Cardiac muscle cell (in vitro differentiated cells and primary cell): Measurements from ENCODE around the gene ABHD2. TPM values are rescaled to one million over a fixed set of nuclear protein-coding genes. Genes with fewer than 3 reads are reported as not detected.
A peak's percentile ranks its signal among the peaks of the same experiment; 100 is the strongest.

Source experiments
- DNase-seq, 2 donors: peaks; one replicate each; pipeline versions ENCODE4 v3.0.0 to v3.0.0-alpha.2; 2010 to 2017; ENCODE audit warnings: low read depth in 1 of 2, low spot score in 1 of 2
- H3K27ac ChIP-seq: fragments of 200-600 bp; sonication (generic); 2 replicates; pipeline ENCODE4 v1.5.1; 2016
- H3K27me3 ChIP-seq: fragments of 200-600 bp; sonication (generic); 2 replicates; pipeline ENCODE4 v1.6.0; 2016; ENCODE audit warnings: control low read depth
- H3K36me3 ChIP-seq: fragments of 200-600 bp; sonication (generic); 2 replicates; pipeline ENCODE4 v1.5.1; 2016; ENCODE audit warnings: control low read depth
- H3K4me1 ChIP-seq: fragments of 200-600 bp; sonication (generic); 2 replicates; pipeline ENCODE4 v1.8.1; 2017; ENCODE audit warnings: low read depth, mild to moderate bottlenecking, mixed run types
- H3K4me3 ChIP-seq: fragments of 200-600 bp; sonication (generic); 2 replicates; pipeline ENCODE4 v1.5.1; 2016; ENCODE audit warnings: mild to moderate bottlenecking
- H3K9me3 ChIP-seq: fragments of 200-600 bp; sonication (generic); 2 replicates; pipeline ENCODE4 v1.5.1; 2017; ENCODE audit warnings: low read depth, mild to moderate bottlenecking, control low read depth
- polyA plus RNA-seq: library from polyadenylated mRNA; unstranded; fragments of >200 nt; fragmentation: Nextera tagmentation; extraction: Ambion mirVana; gene quantifications from 2 replicates; pipeline ENCODE4 v1.2.1, GENCODE V29; 2016
- total RNA-seq: library from RNA; depleted of rRNA; stranded (reverse); fragments of >200 nt; gene quantifications from 2 replicates; pipeline ENCODE4 v1.2.3, GENCODE V29; 2016
- TF ChIP-seq, protein P1 (sequence below): IDR thresholded peaks from 2 replicates; pipeline ENCODE4 v1.5.1; 2012; ENCODE audit warnings: low read depth, mild to moderate bottlenecking, low read length

The ABHD2 gene
- total and polyA plus RNA-seq, 2 experiments from 2014 or later = 28.4 to 43.0 TPM

DNA sequence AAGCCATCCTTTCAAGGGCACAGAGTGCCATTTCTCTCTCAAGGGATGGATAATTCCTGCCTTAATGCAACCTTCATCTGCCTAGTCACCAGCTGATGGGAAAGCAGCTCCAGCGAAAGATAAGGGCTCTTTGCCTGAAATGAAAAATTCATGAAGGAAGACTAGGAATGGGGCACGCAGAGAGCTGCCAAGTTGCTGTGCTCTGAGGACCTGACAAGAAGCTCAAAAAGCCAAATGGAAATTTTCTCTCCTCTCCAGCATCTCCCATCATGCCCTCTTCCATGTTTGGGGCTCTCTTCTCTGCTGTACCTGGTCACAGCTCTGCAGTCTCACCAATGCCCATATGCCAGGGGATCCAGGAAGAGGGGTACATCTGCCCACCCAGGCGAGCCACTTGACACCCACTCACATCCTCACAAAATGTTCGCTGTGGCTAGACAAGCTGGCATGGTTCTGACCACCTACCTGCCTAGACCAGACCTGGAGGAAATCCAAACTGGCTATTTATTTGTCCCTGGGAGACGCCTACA lies 29.3 kb upstream of the ABHD2 start:
- Histone ChIP-seq H3K9me3 (no peaks in the 10 kb centered on the region), H3K36me3 (no peaks in the 10 kb centered on the region), H3K27me3 (no peaks in the 10 kb centered on the region), H3K4me1 (no peaks in the 10 kb centered on the region), H3K27ac (no peak overlapping the region), H3K4me3 (no peak overlapping the region)
- TF ChIP-seq, protein P1, sequence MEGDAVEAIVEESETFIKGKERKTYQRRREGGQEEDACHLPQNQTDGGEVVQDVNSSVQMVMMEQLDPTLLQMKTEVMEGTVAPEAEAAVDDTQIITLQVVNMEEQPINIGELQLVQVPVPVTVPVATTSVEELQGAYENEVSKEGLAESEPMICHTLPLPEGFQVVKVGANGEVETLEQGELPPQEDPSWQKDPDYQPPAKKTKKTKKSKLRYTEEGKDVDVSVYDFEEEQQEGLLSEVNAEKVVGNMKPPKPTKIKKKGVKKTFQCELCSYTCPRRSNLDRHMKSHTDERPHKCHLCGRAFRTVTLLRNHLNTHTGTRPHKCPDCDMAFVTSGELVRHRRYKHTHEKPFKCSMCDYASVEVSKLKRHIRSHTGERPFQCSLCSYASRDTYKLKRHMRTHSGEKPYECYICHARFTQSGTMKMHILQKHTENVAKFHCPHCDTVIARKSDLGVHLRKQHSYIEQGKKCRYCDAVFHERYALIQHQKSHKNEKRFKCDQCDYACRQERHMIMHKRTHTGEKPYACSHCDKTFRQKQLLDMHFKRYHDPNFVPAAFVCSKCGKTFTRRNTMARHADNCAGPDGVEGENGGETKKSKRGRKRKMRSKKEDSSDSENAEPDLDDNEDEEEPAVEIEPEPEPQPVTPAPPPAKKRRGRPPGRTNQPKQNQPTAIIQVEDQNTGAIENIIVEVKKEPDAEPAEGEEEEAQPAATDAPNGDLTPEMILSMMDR = no peak
- DNase-seq = no peak

DNA sequence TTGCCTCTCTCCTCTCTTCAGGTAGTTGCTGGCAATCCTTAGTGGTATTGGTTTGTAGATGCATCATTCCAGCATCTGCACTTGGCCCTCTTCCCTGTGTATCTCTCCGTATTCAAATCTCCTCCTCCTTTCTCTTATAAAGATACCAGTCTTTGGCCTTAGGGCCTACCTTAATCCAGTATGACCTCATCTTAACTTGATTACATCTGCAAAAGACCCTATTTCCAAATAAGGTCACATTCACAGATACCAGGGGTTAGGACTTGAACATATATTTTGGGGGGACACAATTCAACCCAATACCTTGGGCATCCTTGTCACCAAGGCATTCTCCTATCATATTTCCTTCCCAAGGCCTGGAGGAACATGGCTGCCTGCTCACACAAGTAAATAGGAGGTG lies 22.0 kb upstream of the ABHD2 start:
- no peaks in the 10 kb centered on the region for H3K4me1 ChIP-seq
- no peak for DNase-seq
- no peaks in the 10 kb centered on the region for H3K36me3 ChIP-seq
- no peak overlapping the region for H3K4me3 ChIP-seq
- TF ChIP-seq, protein P1 = no peak
- H3K27me3 ChIP-seq = no peaks in the 10 kb centered on the region
- H3K9me3 ChIP-seq = no peaks in the 10 kb centered on the region
- H3K27ac ChIP-seq = no peak overlapping the region

DNA sequence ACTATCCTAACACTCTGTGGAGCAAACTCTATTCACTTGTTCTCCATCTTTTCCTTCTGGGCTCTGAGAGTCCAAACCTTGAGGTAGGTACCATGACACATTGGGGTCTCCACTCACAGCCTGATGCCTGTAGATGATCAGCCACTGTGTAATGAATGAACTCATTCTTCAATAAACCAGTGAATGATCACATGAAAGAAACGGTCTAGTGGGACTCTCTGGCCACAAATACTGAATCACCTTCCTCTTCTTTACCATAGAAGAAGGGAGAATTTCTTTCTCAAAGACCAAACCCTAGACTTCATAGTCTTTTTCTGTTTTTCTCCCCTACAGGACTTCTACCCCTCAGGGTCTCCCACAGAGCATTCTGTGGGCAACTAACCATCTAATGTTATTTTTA lies 20.5 kb upstream of the ABHD2 start:
- H3K4me1 ChIP-seq = no peaks in the 10 kb centered on the region
- DNase-seq = no peak
- no peaks in the 10 kb centered on the region for H3K27me3 ChIP-seq
- no peak overlapping the region for H3K27ac ChIP-seq
- H3K9me3 ChIP-seq = no peaks in the 10 kb centered on the region
- no peaks in the 10 kb centered on the region for H3K36me3 ChIP-seq
- H3K4me3 ChIP-seq = no peak overlapping the region
- TF ChIP-seq, protein P1 = no peak

DNA sequence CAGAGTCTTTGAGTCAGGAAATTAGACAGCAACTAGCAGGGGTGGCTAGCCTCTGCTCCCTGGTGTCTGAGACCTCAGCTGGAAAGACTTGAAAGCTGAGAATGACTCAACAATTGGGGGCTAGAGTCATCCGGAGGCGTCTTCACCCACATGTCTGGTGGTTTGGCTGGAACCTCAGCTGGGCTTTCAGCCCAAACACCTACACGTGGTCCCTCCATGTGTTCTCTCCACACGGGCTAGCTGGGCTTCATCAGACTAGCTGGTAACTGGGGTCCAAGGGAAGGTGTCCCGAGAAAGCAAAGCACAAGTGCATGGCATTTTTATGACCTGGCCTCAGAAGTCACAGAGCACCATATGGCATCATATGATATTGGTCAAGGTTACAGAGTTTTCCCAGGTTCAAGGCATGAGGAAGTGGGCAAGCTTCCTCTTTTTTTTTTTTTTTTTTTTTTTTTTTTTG lies 19.9 kb upstream of the ABHD2 start:
- H3K4me1 ChIP-seq = no peaks in the 10 kb centered on the region
- H3K9me3 ChIP-seq = no peaks in the 10 kb centered on the region
- TF ChIP-seq, protein P1 = no peak
- no peaks in the 10 kb centered on the region for H3K27me3 ChIP-seq
- H3K27ac ChIP-seq = no peak overlapping the region
- no peaks in the 10 kb centered on the region for H3K36me3 ChIP-seq
- no peak overlapping the region for H3K4me3 ChIP-seq
- DNase-seq = peak in 1 of 2 donors; percentile 92

DNA sequence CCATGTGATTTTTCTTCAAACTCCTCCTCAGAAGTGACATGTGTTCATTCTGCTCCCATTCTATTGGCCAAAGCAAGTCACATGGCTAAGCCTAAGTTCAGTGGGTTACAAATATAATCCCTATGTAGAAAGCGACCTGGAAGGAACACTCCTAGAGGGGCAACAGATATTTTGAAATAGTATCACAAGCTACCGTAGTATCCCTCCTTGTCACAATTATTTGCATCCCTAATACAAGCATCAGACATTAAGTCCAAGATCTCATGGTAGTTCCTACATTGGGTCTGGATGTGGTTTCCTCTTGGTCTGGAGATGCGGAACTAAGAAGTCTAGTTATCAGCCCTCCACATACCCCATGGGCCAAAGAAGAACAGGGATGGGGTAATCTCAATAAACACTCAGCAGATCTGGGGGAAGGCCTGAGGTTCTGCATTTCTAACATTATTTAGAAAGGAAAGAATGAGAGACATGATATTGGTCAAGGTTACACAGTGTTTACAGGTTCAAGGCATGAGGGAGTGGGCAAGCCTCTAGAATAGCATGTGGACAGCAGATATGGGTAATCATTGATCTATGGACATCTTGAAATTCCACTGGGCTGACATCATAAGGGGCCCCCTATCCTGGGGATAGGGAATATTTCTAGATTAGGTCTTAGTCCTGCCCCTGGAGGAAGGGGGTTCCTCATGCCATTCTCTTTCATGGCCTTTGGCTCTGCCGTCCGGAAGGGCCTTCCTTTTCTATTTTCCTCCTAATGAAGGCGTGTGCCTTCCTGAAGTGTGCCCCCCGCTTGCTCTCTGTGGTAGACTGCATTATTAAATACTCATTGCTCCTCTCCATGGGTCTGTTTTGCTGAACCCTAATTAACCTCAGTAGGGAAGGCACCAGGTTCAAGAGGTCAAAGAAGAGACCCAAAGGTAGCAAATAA lies 17.8 kb upstream of the ABHD2 start:
- DNase-seq = no peak
- Histone ChIP-seq H3K4me1 (peaks cover 12% of the 10 kb centered on the region), H3K27me3 (no peaks in the 10 kb centered on the region), H3K4me3 (no peak overlapping the region), H3K27ac (no peak overlapping the region), H3K9me3 (no peaks in the 10 kb centered on the region), H3K36me3 (no peaks in the 10 kb centered on the region)
- TF ChIP-seq, protein P1 = no peak
